Breast epithelium (tissue), 4 donors: ENCODE measurements around the gene USP11. TPM values are rescaled to one million over a fixed set of nuclear protein-coding genes. Genes with fewer than 3 reads are reported as not detected.
"Not testable (repeated sequence)": the region's sequence is repeated elsewhere in the genome, so short reads cannot be mapped to it uniquely, and the experiment has no call there.

Experiments
- DNase-seq, 2 donors: peaks; one replicate each; pipeline ENCODE4 v3.0.0-alpha.2; 2019; ENCODE audit warnings: low spot score in 2 of 2
- H3K27ac ChIP-seq, 2 donors: fragments of 200-600 bp; sonication (generic) in 1 of 2; one replicate each; pipeline ENCODE4 v1.5.1; 2016 to 2019; ENCODE audit warnings: mild to moderate bottlenecking in 1 of 2
- H3K27me3 ChIP-seq, 2 donors: fragments of 200-600 bp; sonication (generic) in 1 of 2; one replicate each; pipeline versions ENCODE4 v1.5.1 to v1.6.0; 2017 to 2019; ENCODE audit warnings: control low read depth in 1 of 2, mild to moderate bottlenecking in 1 of 2
- H3K36me3 ChIP-seq: fragments of 200-600 bp; one replicate; pipeline ENCODE4 v1.5.1; 2019
- H3K4me1 ChIP-seq, 2 donors: fragments of 200-600 bp; sonication (generic); one replicate each; pipeline ENCODE4 v1.5.1; 2016 to 2019; ENCODE audit warnings: control low read depth in 1 of 2
- H3K4me3 ChIP-seq, 3 donors: fragments of 200-600 bp; sonication (generic); 1 replicate in 2 of 3; 2 replicates in 1 of 3; pipeline ENCODE4 v1.5.1; 2016 to 2019; ENCODE audit warnings: mild to moderate bottlenecking in 3 of 3, moderate library complexity in 2 of 3
- H3K9me3 ChIP-seq, 2 donors: fragments of 200-600 bp; sonication (generic) in 1 of 2; one replicate each; pipeline ENCODE4 v1.5.1; 2016 to 2019; ENCODE audit warnings: control low read depth in 1 of 2
- CTCF ChIP-seq, 3 donors: fragments of 450-650 bp; IDR thresholded peaks; one replicate each; pipeline ENCODE4 v1.5.1; 2016 to 2017; ENCODE audit warnings: antibody characterized with exemption in 3 of 3, mild to moderate bottlenecking in 3 of 3, moderate library complexity in 3 of 3
- POLR2A ChIP-seq: fragments of 450-650 bp; IDR thresholded peaks from one replicate; pipeline ENCODE4 v1.6.1; 2016; ENCODE audit warnings: antibody characterized with exemption, mild to moderate bottlenecking, moderate library complexity
- POLR2AphosphoS5 ChIP-seq, 3 donors: sonication (generic); formaldehyde crosslinking; IDR thresholded peaks; one replicate each; pipeline ENCODE4 v1.6.1; 2017; ENCODE audit warnings: antibody characterized with exemption in 3 of 3
- intact Hi-C: fragments of 100-400 bp; cut with DNase I; formaldehyde crosslinking; loops from one replicate; pipeline ENCODE4 v1.15.1; 2023; ENCODE audit warnings: low total_unique reads
- total RNA-seq, 3 donors: library from RNA; depleted of rRNA; stranded (reverse); fragments of >200 nt; gene quantifications; one replicate each; pipeline ENCODE4 v1.1.0, GENCODE V29; 2016

The USP11 gene
- total RNA-seq, 3 donors from 2014 or later, result 21.3 to 42.0 (median 29.4) TPM

GRCh38 chrX:47247206-47247998 is 14.6 kb downstream of the USP11 start:
- H3K4me1 ChIP-seq, result no peaks in the 10 kb centered on the region
- no peak for TF ChIP-seq POLR2AphosphoS5 (IDR thresholded peaks at IDR 0.05)
- TF ChIP-seq POLR2A, result no peak
- TF ChIP-seq CTCF (IDR thresholded peaks at IDR 0.05), result no peak
- DNase-seq, result no peak
- intact Hi-C loops, result no loop called here
- peaks cover 0 to 48% of the 10 kb centered on the region in 2 donors for H3K27me3 ChIP-seq
- H3K36me3 ChIP-seq, result no peaks in the 10 kb centered on the region
- no peak overlapping the region for H3K4me3 ChIP-seq
- H3K27ac ChIP-seq, result no peak overlapping the region
- H3K9me3 ChIP-seq, result no peaks in the 10 kb centered on the region

- no peak for TF ChIP-seq CTCF (IDR thresholded peaks at IDR 0.05)
- TF ChIP-seq POLR2AphosphoS5 (IDR thresholded peaks at IDR 0.05), result no peak
- no peak for TF ChIP-seq POLR2A
- peaks cover 0 to 46% of the 10 kb centered on the region in 2 donors for H3K27me3 ChIP-seq
These were observed 15.2 kb downstream of the USP11 start for GRCh38 chrX:47247999-47248320.

GRCh38 chrX:47248576-47248975 is 15.8 kb downstream of the USP11 start:
- Histone ChIP-seq H3K4me3 (no peak overlapping the region), H3K36me3 (no peaks in the 10 kb centered on the region), H3K9me3 (peaks cover 3 to 10% of the 10 kb centered on the region in 2 donors), H3K27ac (no peak overlapping the region), H3K4me1 (no peaks in the 10 kb centered on the region), H3K27me3 (peaks cover 0 to 48% of the 10 kb centered on the region in 2 donors)
- no peak for DNase-seq
- intact Hi-C loops, result no loop called here
- no peak for TF ChIP-seq POLR2A
- no peak for TF ChIP-seq POLR2AphosphoS5 (IDR thresholded peaks at IDR 0.05)
- no peak for TF ChIP-seq CTCF (IDR thresholded peaks at IDR 0.05)

More at GRCh38 chrX:47247999-47248320, 15.2 kb downstream of the USP11 start:
- Histone ChIP-seq H3K4me1 (no peaks in the 10 kb centered on the region), H3K4me3 (no peak overlapping the region), H3K27ac (no peak overlapping the region), H3K9me3 (peaks cover under 1 to 4% of the 10 kb centered on the region in 2 donors), H3K36me3 (no peaks in the 10 kb centered on the region)
- DNase-seq, result no peak
- intact Hi-C loops, result no loop called here

- H3K4me1 ChIP-seq, result no peaks in the 10 kb centered on the region
These were observed 17.2 kb downstream of the USP11 start for GRCh38 chrX:47250017-47250347.

GRCh38 chrX:47257620-47258019 is 24.8 kb downstream of the USP11 start:
- H3K27me3 ChIP-seq, result peaks cover 0 to 50% of the 10 kb centered on the region in 2 donors
- H3K27ac ChIP-seq, H3K4me1 ChIP-seq, intact Hi-C loops, H3K36me3 ChIP-seq, DNase-seq, H3K4me3 ChIP-seq: not testable (repeated sequence)
- peaks cover 7 to 29% of the 10 kb centered on the region in 2 donors for H3K9me3 ChIP-seq

More at GRCh38 chrX:47250017-47250347, 17.2 kb downstream of the USP11 start:
- TF ChIP-seq CTCF (IDR thresholded peaks at IDR 0.05) (no peak), POLR2A (no peak), POLR2AphosphoS5 (IDR thresholded peaks at IDR 0.05) (no peak)
- no peak for DNase-seq
- intact Hi-C loops, result no loop called here
- Histone ChIP-seq H3K9me3 (peaks cover 7 to 23% of the 10 kb centered on the region in 2 donors), H3K4me3 (no peak overlapping the region), H3K27ac (no peak overlapping the region), H3K27me3 (peaks cover 0 to 41% of the 10 kb centered on the region in 2 donors), H3K36me3 (no peaks in the 10 kb centered on the region)
